ENCODE measurements around the gene ARHGAP26.

GRCh38 chr5:142753116-142753631 is 17.0 kb upstream of the ARHGAP26 start:
- TF ChIP-seq CTCF (IDR thresholded peaks at IDR 0.05 in 8 of 11, conservative IDR thresholded peaks at IDR 0.05 in 3 of 11), result no peak
- TF ChIP-seq POLR2A (IDR thresholded peaks at IDR 0.05), result no peak
